Measurements from ENCODE around the gene ZNF274.

The ZNF274 gene

GRCh38 chr19:58237324-58237723, 54.5 kb downstream of the ZNF274 start:
- DNase-seq = no peak
- Histone ChIP-seq H2BK5ac (ENCODE audit: low read depth, low read length, poor library complexity, severe bottlenecking) (no peak overlapping the region), H3K9me3 (ENCODE audit: control insufficient read depth, low read length) (peaks cover 74% of the 10 kb centered on the region), H3K27me3 (ENCODE audit: control insufficient read depth in 1 of 2, insufficient read depth in 1 of 2, low read length in 2 of 2) (no peaks in the 10 kb centered on the region), H3K9ac (ENCODE audit: low read length) (no peak overlapping the region), H3K27ac (ENCODE audit: low read length, poor library complexity, severe bottlenecking) (no peak overlapping the region), H3K79me1 (replicated peaks; ENCODE audit: low read length, poor library complexity, severe bottlenecking) (peaks cover 47% of the 10 kb centered on the region), H3K23ac (ENCODE audit: low read length in 2 of 2) (no peak overlapping the region), H4K8ac (ENCODE audit: low read length) (no peak overlapping the region), H3K36me3 (ENCODE audit: control insufficient read depth in 1 of 2, insufficient read depth in 2 of 2, low read depth in 1 of 2, low read length in 2 of 2) (peaks cover 74 to 78% of the 10 kb centered on the region in 2 experiments), H3K14ac (ENCODE audit: low read length in 2 of 2) (no peak overlapping the region), H3K4ac (ENCODE audit: low read depth in 1 of 2, low read length in 2 of 2) (no peak overlapping the region), H3K18ac (ENCODE audit: low read depth in 1 of 2, low read length in 2 of 2) (no peak overlapping the region), H3K4me3 (ENCODE audit: insufficient read depth in 1 of 2, low read depth in 1 of 2, low read length in 2 of 2) (no peak overlapping the region), H3K4me2 (ENCODE audit: low read length, poor library complexity, severe bottlenecking) (no peak overlapping the region), H3K4me1 (ENCODE audit: control insufficient read depth, insufficient read depth, low read depth, low read length) (no peaks in the 10 kb centered on the region), H2BK15ac (ENCODE audit: low read depth, poor library complexity, severe bottlenecking) (no peak overlapping the region), H4K91ac (ENCODE audit: low read length) (no peak overlapping the region), H2AFZ (ENCODE audit: low read depth, low read length) (no peak overlapping the region), H2BK120ac (ENCODE audit: low read depth, low read length) (no peak overlapping the region), H2BK12ac (ENCODE audit: low read length in 2 of 2) (no peak overlapping the region), H2AK5ac (ENCODE audit: low read length, severe bottlenecking) (no peak overlapping the region)
- 98% methylated on average over 10 of the region's 10 CpGs for WGBS

- no peak overlapping the region for H2BK120ac ChIP-seq (ENCODE audit: low read depth, low read length)
- H4K8ac ChIP-seq (ENCODE audit: low read length) = no peak overlapping the region
- H3K4me3 ChIP-seq (ENCODE audit: insufficient read depth in 1 of 2, low read depth in 1 of 2, low read length in 2 of 2) = peak overlapping the region in 1 of 2 experiments; percentile 36
- H2BK15ac ChIP-seq (ENCODE audit: low read depth, poor library complexity, severe bottlenecking) = no peak overlapping the region
- no peak overlapping the region for H3K27ac ChIP-seq (ENCODE audit: low read length, poor library complexity, severe bottlenecking)
- peaks cover 86 to 96% of the 10 kb centered on the region in 2 experiments for H3K36me3 ChIP-seq (ENCODE audit: control insufficient read depth in 1 of 2, insufficient read depth in 2 of 2, low read depth in 1 of 2, low read length in 2 of 2)
- WGBS = 97% methylated on average over 5 of the region's 6 CpGs
- H2BK12ac ChIP-seq (ENCODE audit: low read length in 2 of 2) = no peak overlapping the region
- H3K27me3 ChIP-seq (ENCODE audit: control insufficient read depth in 1 of 2, insufficient read depth in 1 of 2, low read length in 2 of 2) = no peaks in the 10 kb centered on the region
- H2BK5ac ChIP-seq (ENCODE audit: low read depth, low read length, poor library complexity, severe bottlenecking) = no peak overlapping the region
- H3K23ac ChIP-seq (ENCODE audit: low read length in 2 of 2) = no peak overlapping the region
- no peak overlapping the region for H2AK5ac ChIP-seq (ENCODE audit: low read length, severe bottlenecking)
- no peak for DNase-seq
- peaks cover 88% of the 10 kb centered on the region for H3K9me3 ChIP-seq (ENCODE audit: control insufficient read depth, low read length)
- H3K4me2 ChIP-seq (ENCODE audit: low read length, poor library complexity, severe bottlenecking) = no peak overlapping the region
- H3K9ac ChIP-seq (ENCODE audit: low read length) = no peak overlapping the region
- no peak overlapping the region for H3K14ac ChIP-seq (ENCODE audit: low read length in 2 of 2)
- no peak overlapping the region for H3K18ac ChIP-seq (ENCODE audit: low read depth in 1 of 2, low read length in 2 of 2)
- no peak overlapping the region for H3K4ac ChIP-seq (ENCODE audit: low read depth in 1 of 2, low read length in 2 of 2)
- peaks cover 44% of the 10 kb centered on the region for H3K79me1 ChIP-seq (replicated peaks; ENCODE audit: low read length, poor library complexity, severe bottlenecking)
- H2AFZ ChIP-seq (ENCODE audit: low read depth, low read length) = no peak overlapping the region
- no peaks in the 10 kb centered on the region for H3K4me1 ChIP-seq (ENCODE audit: control insufficient read depth, insufficient read depth, low read depth, low read length)
- H4K91ac ChIP-seq (ENCODE audit: low read length) = no peak overlapping the region
Observed at GRCh38 chr19:58243351-58243750, 60.5 kb downstream of the ZNF274 start.

GRCh38 chr19:58248886-58249285, 66.0 kb downstream of the ZNF274 start:
- Histone ChIP-seq H3K9me3 (ENCODE audit: control insufficient read depth, low read length) (peaks cover 97% of the 10 kb centered on the region), H3K36me3 (ENCODE audit: control insufficient read depth in 1 of 2, insufficient read depth in 2 of 2, low read depth in 1 of 2, low read length in 2 of 2) (peaks cover 78 to 95% of the 10 kb centered on the region in 2 experiments), H3K18ac (ENCODE audit: low read depth in 1 of 2, low read length in 2 of 2) (no peak overlapping the region), H2BK120ac (ENCODE audit: low read depth, low read length) (no peak overlapping the region), H2BK5ac (ENCODE audit: low read depth, low read length, poor library complexity, severe bottlenecking) (no peak overlapping the region), H2BK12ac (ENCODE audit: low read length in 2 of 2) (no peak overlapping the region), H3K79me1 (replicated peaks; ENCODE audit: low read length, poor library complexity, severe bottlenecking) (peaks cover 34% of the 10 kb centered on the region), H3K4me3 (ENCODE audit: insufficient read depth in 1 of 2, low read depth in 1 of 2, low read length in 2 of 2) (peak overlapping the region in 1 of 2 experiments; percentile 50), H3K9ac (ENCODE audit: low read length) (no peak overlapping the region), H3K14ac (ENCODE audit: low read length in 2 of 2) (no peak overlapping the region), H3K4me2 (ENCODE audit: low read length, poor library complexity, severe bottlenecking) (no peak overlapping the region), H3K4me1 (ENCODE audit: control insufficient read depth, insufficient read depth, low read depth, low read length) (no peaks in the 10 kb centered on the region), H3K27me3 (ENCODE audit: control insufficient read depth in 1 of 2, insufficient read depth in 1 of 2, low read length in 2 of 2) (no peaks in the 10 kb centered on the region), H2AFZ (ENCODE audit: low read depth, low read length) (no peak overlapping the region), H3K4ac (ENCODE audit: low read depth in 1 of 2, low read length in 2 of 2) (no peak overlapping the region), H2AK5ac (ENCODE audit: low read length, severe bottlenecking) (no peak overlapping the region), H4K91ac (ENCODE audit: low read length) (no peak overlapping the region), H3K27ac (ENCODE audit: low read length, poor library complexity, severe bottlenecking) (no peak overlapping the region), H2BK15ac (ENCODE audit: low read depth, poor library complexity, severe bottlenecking) (no peak overlapping the region), H4K8ac (ENCODE audit: low read length) (no peak overlapping the region), H3K23ac (ENCODE audit: low read length in 2 of 2) (no peak overlapping the region)
- 90% methylated on average over 2 of the region's 3 CpGs for WGBS
- DNase-seq = no peak

DNA sequence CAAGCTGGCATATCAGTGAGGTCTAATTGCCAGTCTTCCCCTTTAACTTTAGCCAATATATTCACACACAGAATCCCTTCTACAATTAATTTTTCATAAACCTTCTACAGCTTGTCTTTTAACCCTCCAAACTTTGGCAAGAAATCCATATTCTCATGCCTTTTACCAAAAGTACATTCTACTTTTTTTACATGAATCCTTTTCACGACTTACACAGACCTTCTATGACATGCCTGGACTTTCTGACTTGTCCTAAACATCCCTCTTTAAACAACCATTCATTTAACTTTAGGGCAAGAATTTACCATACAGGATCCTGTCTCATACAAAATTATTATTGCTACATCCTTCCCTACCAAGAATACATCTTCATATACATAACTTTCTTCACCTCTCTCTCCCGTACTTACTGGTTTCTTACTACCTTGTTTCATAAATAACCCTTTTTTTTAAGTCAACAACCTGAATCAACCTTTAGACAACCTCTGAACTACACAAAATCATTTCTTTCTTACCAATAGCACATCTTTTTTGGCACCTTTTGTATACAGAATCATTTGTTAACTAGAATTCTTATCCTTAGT, 69.3 kb downstream of the ZNF274 start:
- H3K27ac ChIP-seq (ENCODE audit: low read length, poor library complexity, severe bottlenecking) = no peak overlapping the region
- no peak overlapping the region for H2BK12ac ChIP-seq (ENCODE audit: low read length in 2 of 2)
- no peak overlapping the region for H4K91ac ChIP-seq (ENCODE audit: low read length)
- H4K8ac ChIP-seq (ENCODE audit: low read length) = no peak overlapping the region
- H3K27me3 ChIP-seq (ENCODE audit: control insufficient read depth in 1 of 2, insufficient read depth in 1 of 2, low read length in 2 of 2) = no peaks in the 10 kb centered on the region
- no peak overlapping the region for H3K18ac ChIP-seq (ENCODE audit: low read depth in 1 of 2, low read length in 2 of 2)
- peak overlapping the region in 1 of 2 experiments; percentile 50 for H3K4me3 ChIP-seq (ENCODE audit: insufficient read depth in 1 of 2, low read depth in 1 of 2, low read length in 2 of 2)
- no peak overlapping the region for H3K23ac ChIP-seq (ENCODE audit: low read length in 2 of 2)
- H2BK15ac ChIP-seq (ENCODE audit: low read depth, poor library complexity, severe bottlenecking) = no peak overlapping the region
- no peak overlapping the region for H3K4me2 ChIP-seq (ENCODE audit: low read length, poor library complexity, severe bottlenecking)
- H3K9ac ChIP-seq (ENCODE audit: low read length) = no peak overlapping the region
- WGBS = 97% methylated on average over 2 of the region's 2 CpGs
- H3K79me1 ChIP-seq (replicated peaks; ENCODE audit: low read length, poor library complexity, severe bottlenecking) = peaks cover 29% of the 10 kb centered on the region
- H3K4ac ChIP-seq (ENCODE audit: low read depth in 1 of 2, low read length in 2 of 2) = no peak overlapping the region
- H3K14ac ChIP-seq (ENCODE audit: low read length in 2 of 2) = no peak overlapping the region
- H3K9me3 ChIP-seq (ENCODE audit: control insufficient read depth, low read length) = peaks cover 97% of the 10 kb centered on the region
- H3K4me1 ChIP-seq (ENCODE audit: control insufficient read depth, insufficient read depth, low read depth, low read length) = no peaks in the 10 kb centered on the region
- no peak overlapping the region for H2BK5ac ChIP-seq (ENCODE audit: low read depth, low read length, poor library complexity, severe bottlenecking)
- DNase-seq = peak; percentile 17
- peaks cover 74 to 89% of the 10 kb centered on the region in 2 experiments for H3K36me3 ChIP-seq (ENCODE audit: control insufficient read depth in 1 of 2, insufficient read depth in 2 of 2, low read depth in 1 of 2, low read length in 2 of 2)
- no peak overlapping the region for H2AFZ ChIP-seq (ENCODE audit: low read depth, low read length)
- H2BK120ac ChIP-seq (ENCODE audit: low read depth, low read length) = no peak overlapping the region
- H2AK5ac ChIP-seq (ENCODE audit: low read length, severe bottlenecking) = no peak overlapping the region

Data from mesenchymal stem cell (in vitro differentiated cells and primary cell).